Spleen (tissue), 3 donors: ENCODE data around the gene TUBGCP2.

Experiments
- POLR2A ChIP-seq, 3 donors: fragments of 450-650 bp; IDR thresholded peaks; one replicate each; pipeline ENCODE4 v1.5.1; 2017; ENCODE audit warnings: antibody characterized with exemption in 3 of 3, mild to moderate bottlenecking in 1 of 3
- POLR2AphosphoS5 ChIP-seq, 3 donors: sonication (generic); formaldehyde crosslinking; IDR thresholded peaks; one replicate each; pipeline ENCODE4 v1.5.1; 2017; ENCODE audit warnings: antibody characterized with exemption in 3 of 3

GRCh38 chr10:133303206-133303605 lies 5.5 kb downstream of the TUBGCP2 start:
- no peak for TF ChIP-seq POLR2A (IDR thresholded peaks at IDR 0.05)
- TF ChIP-seq POLR2AphosphoS5 (IDR thresholded peaks at IDR 0.05), result no peak
